ENCODE results near the gene IQSEC1.
A peak's percentile ranks its signal among the peaks of the same experiment; 100 is the strongest.
"Not testable (repeated sequence)": the region's sequence is repeated elsewhere in the genome, so short reads cannot be mapped to it uniquely, and the experiment has no call there.

IQSEC1 gene

DNA sequence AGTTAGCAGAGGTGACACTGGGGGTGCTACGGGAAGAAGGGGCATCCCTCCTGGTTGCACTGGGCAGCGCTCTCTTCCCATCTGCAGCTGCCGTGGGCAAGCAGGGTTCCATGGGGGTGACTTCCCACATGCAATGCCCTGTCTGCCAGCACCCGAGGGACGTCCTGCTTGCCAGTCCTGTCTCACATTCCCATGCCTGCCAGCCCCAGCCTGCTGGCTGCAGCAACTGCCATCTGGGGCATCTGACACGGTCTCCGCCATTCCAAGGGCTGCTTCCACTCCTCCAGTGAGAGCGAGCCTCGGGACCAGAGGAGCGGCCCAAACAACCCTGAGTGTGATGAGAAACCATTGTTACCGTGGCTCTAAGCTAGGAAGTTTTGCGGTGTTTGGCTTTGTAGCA is 186.5 kb downstream of the IQSEC1 start:
- H3K4me3 ChIP-seq (ENCODE audit: low read length): no peak overlapping the region
- TF ChIP-seq, protein P1, sequence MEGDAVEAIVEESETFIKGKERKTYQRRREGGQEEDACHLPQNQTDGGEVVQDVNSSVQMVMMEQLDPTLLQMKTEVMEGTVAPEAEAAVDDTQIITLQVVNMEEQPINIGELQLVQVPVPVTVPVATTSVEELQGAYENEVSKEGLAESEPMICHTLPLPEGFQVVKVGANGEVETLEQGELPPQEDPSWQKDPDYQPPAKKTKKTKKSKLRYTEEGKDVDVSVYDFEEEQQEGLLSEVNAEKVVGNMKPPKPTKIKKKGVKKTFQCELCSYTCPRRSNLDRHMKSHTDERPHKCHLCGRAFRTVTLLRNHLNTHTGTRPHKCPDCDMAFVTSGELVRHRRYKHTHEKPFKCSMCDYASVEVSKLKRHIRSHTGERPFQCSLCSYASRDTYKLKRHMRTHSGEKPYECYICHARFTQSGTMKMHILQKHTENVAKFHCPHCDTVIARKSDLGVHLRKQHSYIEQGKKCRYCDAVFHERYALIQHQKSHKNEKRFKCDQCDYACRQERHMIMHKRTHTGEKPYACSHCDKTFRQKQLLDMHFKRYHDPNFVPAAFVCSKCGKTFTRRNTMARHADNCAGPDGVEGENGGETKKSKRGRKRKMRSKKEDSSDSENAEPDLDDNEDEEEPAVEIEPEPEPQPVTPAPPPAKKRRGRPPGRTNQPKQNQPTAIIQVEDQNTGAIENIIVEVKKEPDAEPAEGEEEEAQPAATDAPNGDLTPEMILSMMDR (conservative IDR thresholded peaks at IDR 0.05; ENCODE audit: low read depth, low read length): no peak
- DNase-seq (ENCODE audit: low read depth): no peak

DNA sequence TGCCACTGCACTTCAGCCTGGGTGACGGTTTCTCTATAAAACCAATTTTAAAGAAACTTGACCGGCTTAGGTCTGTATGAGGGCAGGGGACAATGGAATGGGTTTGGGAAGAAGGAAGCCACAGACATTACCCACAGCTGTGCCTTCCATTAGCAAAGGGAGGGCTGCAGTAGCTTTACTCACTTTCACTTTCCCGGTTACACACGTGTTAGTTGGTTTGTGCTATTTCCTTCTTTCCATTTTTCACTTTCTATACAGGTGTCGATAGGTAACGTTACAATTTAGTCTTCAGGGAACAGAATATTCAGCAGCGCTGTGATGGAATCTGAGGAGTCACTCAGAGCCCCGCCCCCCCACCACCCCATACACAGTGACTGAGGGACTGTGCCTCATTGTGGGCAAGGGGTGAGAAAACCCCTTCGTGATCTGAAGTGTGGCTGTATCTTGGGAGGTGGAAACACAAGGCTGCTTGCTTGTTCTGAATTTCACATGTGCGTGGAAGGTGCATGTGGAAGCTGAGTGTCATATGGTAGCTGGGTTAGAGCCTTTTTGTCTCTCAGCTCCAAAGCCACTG is 187.0 kb downstream of the IQSEC1 start:
- H3K4me3 ChIP-seq (ENCODE audit: low read length): no peak overlapping the region
- TF ChIP-seq, protein P1 (conservative IDR thresholded peaks at IDR 0.05; ENCODE audit: low read depth, low read length): no peak
- DNase-seq (ENCODE audit: low read depth): no peak

GRCh38 chr3:12885583-12885930 is 187.7 kb downstream of the IQSEC1 start:
- no peak overlapping the region for H3K4me3 ChIP-seq (ENCODE audit: low read length)
- TF ChIP-seq, protein P1 (conservative IDR thresholded peaks at IDR 0.05; ENCODE audit: low read depth, low read length): no peak
- DNase-seq (ENCODE audit: low read depth): no peak

GRCh38 chr3:12884790-12885582 is 188.2 kb downstream of the IQSEC1 start:
- no peak for DNase-seq (ENCODE audit: low read depth)
- TF ChIP-seq, protein P1 (conservative IDR thresholded peaks at IDR 0.05; ENCODE audit: low read depth, low read length): no peak
- H3K4me3 ChIP-seq (ENCODE audit: low read length): no peak overlapping the region

- no peak for DNase-seq (ENCODE audit: low read depth)
- TF ChIP-seq, protein P1 (conservative IDR thresholded peaks at IDR 0.05; ENCODE audit: low read depth, low read length): peak; percentile 6
- no peak overlapping the region for H3K4me3 ChIP-seq (ENCODE audit: low read length)
Observed at GRCh38 chr3:12884186-12884680, 189.0 kb downstream of the IQSEC1 start.

DNA sequence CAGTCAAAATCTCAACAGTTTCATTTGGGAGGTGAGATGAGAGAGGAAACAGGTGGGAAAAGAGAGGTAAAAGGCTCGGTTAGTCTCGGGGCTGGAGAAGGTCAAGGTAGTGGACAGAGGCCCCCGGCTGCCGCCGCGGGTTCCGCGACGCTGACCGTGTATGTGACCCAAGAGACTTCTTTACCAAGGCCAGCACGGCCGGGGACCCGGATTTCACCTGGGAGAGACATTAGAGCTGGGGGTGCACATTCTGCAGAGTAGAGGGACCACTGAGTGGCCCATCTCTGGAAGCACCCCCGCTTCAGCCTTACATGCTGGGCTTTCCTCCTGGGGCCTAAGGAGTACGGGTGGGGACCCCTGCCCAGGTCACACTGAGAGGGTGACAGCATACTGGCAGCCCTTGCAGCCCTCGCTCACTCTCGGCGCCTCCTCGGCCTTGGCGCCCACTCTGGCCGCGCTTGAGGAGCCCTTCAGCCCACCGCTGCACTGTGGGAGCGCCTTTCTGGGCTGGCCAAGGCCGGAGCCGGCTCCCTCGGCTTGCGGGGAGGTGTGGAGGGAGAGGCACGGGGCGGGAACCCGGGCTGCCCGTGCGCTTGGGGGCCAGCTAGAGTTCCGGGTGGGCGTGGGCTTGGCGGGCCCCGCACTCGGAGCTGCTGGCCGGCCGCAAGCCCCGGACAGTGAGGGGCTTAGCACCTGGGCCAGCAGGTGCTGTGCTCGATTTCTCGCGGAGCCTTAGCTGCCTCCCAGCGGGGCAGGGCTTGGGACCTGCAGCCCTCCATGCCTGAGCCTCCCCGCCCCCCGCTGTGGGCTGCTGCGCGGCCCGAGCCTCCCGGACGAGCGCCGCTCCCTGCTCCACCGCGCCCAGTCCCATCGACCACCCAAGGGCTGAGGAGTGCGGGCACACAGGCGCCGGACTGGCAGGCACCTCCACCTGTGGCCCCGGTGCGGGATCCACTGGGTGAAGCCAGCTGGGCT is 190.6 kb downstream of the IQSEC1 start:
- no peak for DNase-seq (ENCODE audit: low read depth)
- TF ChIP-seq, protein P1 (conservative IDR thresholded peaks at IDR 0.05; ENCODE audit: low read depth, low read length): no peak
- no peak overlapping the region for H3K4me3 ChIP-seq (ENCODE audit: low read length)

GRCh38 chr3:12881858-12882257 is 191.4 kb downstream of the IQSEC1 start:
- H3K4me3 ChIP-seq (ENCODE audit: low read length); DNase-seq (ENCODE audit: low read depth): not testable (repeated sequence)
